ENCODE measurements around the gene FADS3.

Gene FADS3

GRCh38 chr11:61875698-61876097, 15.6 kb downstream of the FADS3 start:
- no peak for DNase-seq

GRCh38 chr11:61874853-61875252, 16.5 kb downstream of the FADS3 start:
- DNase-seq, result no peak

GRCh38 chr11:61874377-61874809, 17.0 kb downstream of the FADS3 start:
- no peak for DNase-seq

GRCh38 chr11:61873588-61874376, 17.6 kb downstream of the FADS3 start:
- DNase-seq, result no peak

GRCh38 chr11:61872935-61873565, 18.3 kb downstream of the FADS3 start:
- DNase-seq, result no peak

- DNase-seq, result peak; percentile 82
Measured at GRCh38 chr11:61871158-61871597, 20.2 kb downstream of the FADS3 start.

GRCh38 chr11:61870541-61871031, 20.8 kb downstream of the FADS3 start:
- DNase-seq, result no peak

GRCh38 chr11:61869708-61870451, 21.5 kb downstream of the FADS3 start:
- DNase-seq, result no peak

GRCh38 chr11:61869429-61869707, 22.0 kb downstream of the FADS3 start:
- DNase-seq, result no peak

GRCh38 chr11:61868571-61869428, 22.5 kb downstream of the FADS3 start:
- no peak for DNase-seq

GRCh38 chr11:61866958-61867343, 24.4 kb downstream of the FADS3 start:
- no peak for DNase-seq

GRCh38 chr11:61866231-61866957, 25.0 kb downstream of the FADS3 start:
- DNase-seq, result no peak

- no peak for DNase-seq
Measured at GRCh38 chr11:61864814-61865775, 26.2 kb downstream of the FADS3 start.

- no peak for DNase-seq
Measured at GRCh38 chr11:61863548-61864081, 27.7 kb downstream of the FADS3 start.

GRCh38 chr11:61862714-61863547, 28.4 kb downstream of the FADS3 start:
- no peak for DNase-seq

- DNase-seq, result no peak
Measured at GRCh38 chr11:61861634-61862033, 29.7 kb downstream of the FADS3 start.

GRCh38 chr11:61860054-61860903, 31.1 kb downstream of the FADS3 start:
- DNase-seq, result no peak

GRCh38 chr11:61855939-61856680, 35.2 kb downstream of the FADS3 start:
- DNase-seq, result no peak
